Calu3 (cell line): Measurements from ENCODE around the gene KCNG2. TPM values are rescaled to one million over a fixed set of nuclear protein-coding genes. Genes with fewer than 3 reads are reported as not detected.

Experiments used
- BruUV-seq: library from RNA; stranded (reverse); fragments of 400-500 nt; replicated peaks from 2 replicates; lab custom pipeline; 2021; lab: Mats Ljungman, UMichigan
- CTCF ChIA-PET: fragments of 300-600 bp; sonication (Branson Sonifier 250); formaldehyde crosslinking; loops from one replicate; lab custom pipeline; 2022; ENCODE audit warnings: antibody characterized with exemption; lab: Charles Lee
- DNase-seq: peaks from one replicate; pipeline ENCODE4 v3.0.0; 2022
- H3K27ac Mint-ChIP-seq: one replicate; pipeline ENCODE4 v1.8.0; 2022; ENCODE audit warnings: mixed read lengths; ENCODE audit not compliant: unreplicated experiment
- H3K27me3 Mint-ChIP-seq: one replicate; pipeline ENCODE4 v1.8.0; 2022; ENCODE audit warnings: mixed read lengths; ENCODE audit not compliant: unreplicated experiment
- H3K36me3 Mint-ChIP-seq: one replicate; pipeline ENCODE4 v1.8.0; 2022; ENCODE audit warnings: mild to moderate bottlenecking, moderate library complexity, mixed read lengths; ENCODE audit not compliant: insufficient read depth, unreplicated experiment
- H3K4me1 Mint-ChIP-seq: one replicate; pipeline ENCODE4 v1.8.0; 2022; ENCODE audit warnings: mild to moderate bottlenecking, low read depth, mixed read lengths; ENCODE audit not compliant: unreplicated experiment
- H3K4me3 Mint-ChIP-seq: one replicate; pipeline ENCODE4 v1.8.0; 2022; ENCODE audit warnings: mild to moderate bottlenecking, low read depth, moderate library complexity, mixed read lengths; ENCODE audit not compliant: unreplicated experiment
- H3K9me3 Mint-ChIP-seq: one replicate; pipeline ENCODE4 v1.8.0; 2022; ENCODE audit warnings: low read depth, mixed read lengths; ENCODE audit not compliant: unreplicated experiment
- intact Hi-C: fragments of 100-400 bp; cut with micrococcal nuclease; formaldehyde crosslinking; loops from one replicate; pipeline ENCODE4 v1.10.0; 2022; ENCODE audit not compliant: unreplicated experiment
- total RNA-seq: library from RNA; stranded (reverse); gene quantifications from 2 replicates; pipeline ENCODE4 v1.2.3, GENCODE V29; 2022
- TF ChIP-seq, protein P1 (sequence below): fragments of 200-600 bp; IDR thresholded peaks from one replicate; pipeline ENCODE4 v1.8.0; 2022; ENCODE audit warnings: antibody characterized with exemption; ENCODE audit not compliant: unreplicated experiment

KCNG2 gene
- total RNA-seq, 1 experiment from 2014 or later, result not detected

- no TSS peak for BruUV-seq
These were observed 1.2 kb downstream of the KCNG2 start for GRCh38 chr18:79798999-79799370.

DNA sequence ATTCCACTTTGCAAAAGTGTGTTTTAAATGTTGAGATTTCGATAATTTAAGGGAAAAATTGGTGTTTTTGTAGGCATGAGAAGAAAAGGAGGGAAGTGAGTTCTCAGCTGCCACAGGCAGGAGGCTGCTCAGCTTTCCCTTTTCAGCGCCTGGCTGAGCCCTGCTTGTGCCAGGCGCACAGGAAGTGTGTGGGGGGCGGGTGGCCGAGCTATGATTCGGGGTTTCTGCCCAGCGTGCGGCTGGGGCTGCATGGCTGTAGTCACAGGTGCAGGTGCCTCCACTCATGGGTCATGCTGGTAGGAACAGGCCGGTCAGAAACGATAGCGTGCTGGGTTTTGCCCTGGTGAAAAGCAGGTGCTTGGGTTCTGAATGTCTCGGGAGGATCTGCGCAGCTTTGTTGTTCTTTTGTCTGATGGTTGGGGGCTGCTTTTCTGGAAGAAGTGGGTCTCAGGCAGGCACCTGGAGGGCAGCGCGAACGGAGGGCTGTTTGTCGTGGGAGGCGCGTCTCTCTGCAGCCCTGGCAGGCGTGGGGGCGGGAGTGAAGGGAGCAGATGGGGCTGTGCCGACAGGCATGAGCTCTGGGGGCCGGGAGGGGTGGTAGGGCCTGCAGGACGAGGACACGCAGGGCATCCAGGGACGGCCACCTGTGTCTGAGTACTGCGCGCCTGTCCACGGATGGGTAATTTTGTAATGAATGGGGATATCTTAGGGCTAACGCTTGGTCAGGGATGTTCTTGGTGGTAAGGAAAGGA is 2.1 kb downstream of the KCNG2 start:
- no peak overlapping the region for H3K4me3 Mint-ChIP-seq
- no TSS peak for BruUV-seq
- CTCF ChIA-PET, result no interaction called here
- peaks cover 9% of the 10 kb centered on the region for H3K9me3 Mint-ChIP-seq
- TF ChIP-seq, protein P1, sequence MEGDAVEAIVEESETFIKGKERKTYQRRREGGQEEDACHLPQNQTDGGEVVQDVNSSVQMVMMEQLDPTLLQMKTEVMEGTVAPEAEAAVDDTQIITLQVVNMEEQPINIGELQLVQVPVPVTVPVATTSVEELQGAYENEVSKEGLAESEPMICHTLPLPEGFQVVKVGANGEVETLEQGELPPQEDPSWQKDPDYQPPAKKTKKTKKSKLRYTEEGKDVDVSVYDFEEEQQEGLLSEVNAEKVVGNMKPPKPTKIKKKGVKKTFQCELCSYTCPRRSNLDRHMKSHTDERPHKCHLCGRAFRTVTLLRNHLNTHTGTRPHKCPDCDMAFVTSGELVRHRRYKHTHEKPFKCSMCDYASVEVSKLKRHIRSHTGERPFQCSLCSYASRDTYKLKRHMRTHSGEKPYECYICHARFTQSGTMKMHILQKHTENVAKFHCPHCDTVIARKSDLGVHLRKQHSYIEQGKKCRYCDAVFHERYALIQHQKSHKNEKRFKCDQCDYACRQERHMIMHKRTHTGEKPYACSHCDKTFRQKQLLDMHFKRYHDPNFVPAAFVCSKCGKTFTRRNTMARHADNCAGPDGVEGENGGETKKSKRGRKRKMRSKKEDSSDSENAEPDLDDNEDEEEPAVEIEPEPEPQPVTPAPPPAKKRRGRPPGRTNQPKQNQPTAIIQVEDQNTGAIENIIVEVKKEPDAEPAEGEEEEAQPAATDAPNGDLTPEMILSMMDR, result no peak
- intact Hi-C loops, result no loop called here
- H3K27me3 Mint-ChIP-seq, result peaks cover 20% of the 10 kb centered on the region
- peaks cover 4% of the 10 kb centered on the region for H3K36me3 Mint-ChIP-seq
- no peak for DNase-seq
- H3K27ac Mint-ChIP-seq, result no peak overlapping the region
- H3K4me1 Mint-ChIP-seq, result no peaks in the 10 kb centered on the region

More at GRCh38 chr18:79798999-79799370, 1.2 kb downstream of the KCNG2 start:
- Mint-ChIP-seq H3K27ac (no peak overlapping the region), H3K9me3 (peaks cover 13% of the 10 kb centered on the region), H3K36me3 (peaks cover 5% of the 10 kb centered on the region), H3K27me3 (peaks cover 28% of the 10 kb centered on the region), H3K4me1 (no peaks in the 10 kb centered on the region), H3K4me3 (no peak overlapping the region)
- CTCF ChIA-PET, result no interaction called here
- intact Hi-C loops, result no loop called here
- DNase-seq, result no peak
- TF ChIP-seq, protein P1, result no peak

DNA sequence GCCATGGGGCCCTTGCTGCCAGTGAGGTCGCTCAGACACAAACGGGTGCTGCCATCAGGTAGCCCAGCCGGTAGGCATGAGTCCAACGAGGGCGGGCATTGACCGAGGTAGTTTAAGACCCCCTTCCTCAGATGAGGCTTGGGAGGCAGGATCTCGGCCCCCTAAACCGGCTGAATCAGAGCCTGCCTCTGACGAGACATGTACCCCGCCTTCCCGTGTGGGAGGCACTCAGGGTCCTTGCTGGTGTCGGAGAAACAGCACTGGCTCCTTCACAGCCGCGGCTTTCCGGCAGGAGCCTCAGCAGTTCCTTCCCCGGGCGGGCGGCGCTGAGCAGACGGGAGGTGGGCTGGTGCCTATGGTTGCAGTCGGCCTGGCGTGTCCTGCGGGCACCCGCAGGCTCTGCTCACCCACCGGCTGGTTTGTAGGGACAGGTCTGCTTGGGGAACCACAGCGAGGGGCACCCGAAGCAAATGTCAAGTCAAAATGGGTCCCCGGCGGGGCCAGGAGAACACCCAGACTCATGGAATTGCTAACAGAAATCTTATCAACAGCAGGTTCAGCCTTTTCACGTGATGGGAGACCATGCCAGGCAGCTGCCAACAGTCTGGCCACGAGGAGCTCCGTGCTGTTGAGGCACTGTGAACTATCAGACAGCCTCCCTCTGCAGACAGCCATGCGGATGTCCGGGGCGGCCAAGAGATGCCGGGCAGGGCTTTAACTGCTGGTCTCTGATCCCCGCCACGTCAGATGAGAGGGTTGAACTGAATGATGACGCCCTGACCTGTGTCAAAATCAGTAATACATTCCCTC is 2.8 kb downstream of the KCNG2 start:
- no peak for DNase-seq
- Mint-ChIP-seq H3K9me3 (peaks cover 4% of the 10 kb centered on the region), H3K27me3 (peaks cover 14% of the 10 kb centered on the region), H3K4me1 (no peaks in the 10 kb centered on the region), H3K36me3 (no peaks in the 10 kb centered on the region), H3K4me3 (no peak overlapping the region), H3K27ac (no peak overlapping the region)
- no TSS peak for BruUV-seq
- TF ChIP-seq, protein P1, result no peak
- CTCF ChIA-PET, result no interaction called here
- intact Hi-C loops, result no loop called here

DNA sequence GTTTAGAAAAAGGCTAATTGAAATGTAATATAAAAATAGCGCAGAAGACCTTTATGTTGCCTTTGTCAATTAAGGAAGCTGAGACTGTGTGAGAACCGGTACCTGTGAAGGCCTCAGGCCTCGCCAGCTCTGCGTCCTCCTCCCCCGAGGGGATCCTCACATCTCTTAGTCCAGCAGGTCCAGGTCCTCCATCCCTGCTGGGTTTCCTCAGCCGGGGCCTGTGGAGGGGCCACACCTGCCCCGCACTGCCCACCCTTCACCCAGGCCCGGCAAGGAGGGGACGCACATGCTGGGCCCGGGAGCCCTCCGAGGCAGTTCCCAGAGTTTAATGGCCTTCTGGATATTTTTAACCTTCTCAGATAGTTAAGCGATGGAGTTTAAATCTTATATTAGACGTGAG is 3.5 kb downstream of the KCNG2 start:
- intact Hi-C loops, result no loop called here
- CTCF ChIA-PET, result no interaction called here
- Mint-ChIP-seq H3K27me3 (peaks cover 14% of the 10 kb centered on the region), H3K4me1 (no peaks in the 10 kb centered on the region), H3K36me3 (no peaks in the 10 kb centered on the region), H3K4me3 (no peak overlapping the region), H3K27ac (no peak overlapping the region), H3K9me3 (peaks cover 4% of the 10 kb centered on the region)
- TF ChIP-seq, protein P1, result no peak
- DNase-seq, result no peak
- no TSS peak for BruUV-seq
